IMR-90 (cell line): ENCODE measurements around the gene FH. TPM values are rescaled to one million over a fixed set of nuclear protein-coding genes. Genes with fewer than 3 reads are reported as not detected.

Source experiments
- ATAC-seq: fragments of 200-7000 bp; cut with Tn5 transposase; 2 replicates; pipeline ENCODE4 v1.9.1; 2020; ENCODE audit warnings: low read depth, mild to moderate bottlenecking, moderate library complexity
- BruUV-seq: library from RNA; stranded (reverse); fragments of 400-500 nt; replicated peaks from 2 replicates; lab custom pipeline; 2021; lab: Mats Ljungman, UMichigan
- CTCF ChIA-PET: fragments of 300-600 bp; formaldehyde crosslinking; extraction: SDS; loops from one replicate; lab custom pipeline; 2021; ENCODE audit warnings: antibody characterized with exemption; lab: Yijun Ruan, JAX
- POLR2A ChIA-PET: fragments of 300-600 bp; sonication (Branson Sonifier 250); formaldehyde crosslinking; loops from one replicate; lab custom pipeline; 2022; ENCODE audit warnings: antibody characterized with exemption; ENCODE audit not compliant: unreplicated experiment; lab: Charles Lee
- DNase-seq: peaks from one replicate; pipeline ENCODE4 v3.0.0; 2013
- H2AFZ ChIP-seq: replicated peaks from 2 replicates; pipeline ENCODE3; 2013; ENCODE audit warnings: low read length, mild to moderate bottlenecking; ENCODE audit not compliant: poor library complexity
- H2AK5ac ChIP-seq: 2 replicates; pipeline ENCODE4 v1.6.1; 2013; ENCODE audit warnings: low read depth, low read length, inconsistent platforms
- H2AK9ac ChIP-seq: replicated peaks from 2 replicates; pipeline ENCODE3; 2013; ENCODE audit warnings: mild to moderate bottlenecking, low read depth, low read length, moderate library complexity; ENCODE audit not compliant: poor library complexity
- H2BK120ac ChIP-seq: 2 replicates; pipeline ENCODE4 v1.6.1; 2013; ENCODE audit warnings: low read depth, low read length, inconsistent platforms
- H2BK15ac ChIP-seq: 3 replicates; pipeline ENCODE4 v1.6.1; 2013; ENCODE audit warnings: low read depth, low read length, inconsistent platforms
- H2BK20ac ChIP-seq: 2 replicates; pipeline ENCODE4 v1.6.1; 2013; ENCODE audit warnings: low read depth, mild to moderate bottlenecking, inconsistent platforms, low read length, moderate library complexity
- H2BK5ac ChIP-seq: 2 replicates; pipeline ENCODE4 v1.6.1; 2013; ENCODE audit warnings: mild to moderate bottlenecking, low read depth, low read length, inconsistent platforms; ENCODE audit not compliant: poor library complexity, severe bottlenecking
- H3K14ac ChIP-seq: replicated peaks from 2 replicates; pipeline ENCODE4 v1.6.1; 2013; ENCODE audit warnings: low read depth, low read length, inconsistent platforms
- H3K18ac ChIP-seq: 2 replicates; pipeline ENCODE4 v1.6.1; 2013; ENCODE audit warnings: low read depth, low read length, control low read depth
- H3K23ac ChIP-seq: 2 replicates; pipeline ENCODE4 v1.6.1; 2013; ENCODE audit warnings: low read depth, low read length, inconsistent platforms
- H3K27ac ChIP-seq: 2 replicates; pipeline ENCODE4 v1.5.1; 2013; ENCODE audit warnings: mild to moderate bottlenecking, control low read depth, low read length; ENCODE audit not compliant: insufficient read depth
- H3K27me3 ChIP-seq: 2 replicates; pipeline ENCODE4 v1.6.1; 2013; ENCODE audit warnings: low read length; ENCODE audit not compliant: control insufficient read depth, insufficient read depth
- H3K36me3 ChIP-seq: 2 replicates; pipeline ENCODE4 v1.6.1; 2013; ENCODE audit warnings: low read length, mixed read lengths; ENCODE audit not compliant: control insufficient read depth, insufficient read depth
- H3K4ac ChIP-seq: 2 replicates; pipeline ENCODE4 v1.6.1; 2013; ENCODE audit warnings: low read depth, low read length, inconsistent platforms
- H3K4me1 ChIP-seq: 2 replicates; pipeline ENCODE4 v1.6.1; 2013; ENCODE audit warnings: low read length, mixed read lengths; ENCODE audit not compliant: control insufficient read depth, insufficient read depth
- H3K4me2 ChIP-seq: 2 replicates; pipeline ENCODE4 v1.6.1; 2013; ENCODE audit warnings: low read depth, mild to moderate bottlenecking, control low read depth, low read length, moderate library complexity
- H3K4me3 ChIP-seq: 2 replicates; pipeline ENCODE4 v1.5.1; 2013; ENCODE audit warnings: low read depth, mild to moderate bottlenecking, control low read depth, low read length, moderate library complexity; ENCODE audit not compliant: insufficient read depth
- H3K56ac ChIP-seq: 2 replicates; pipeline ENCODE4 v1.6.1; 2013; ENCODE audit warnings: low read length, inconsistent platforms; ENCODE audit not compliant: insufficient read depth; ENCODE audit errors: extremely low read depth
- H3K79me1 ChIP-seq, 2 experiments: 2 replicates each; pipeline ENCODE4 v1.6.1; 2013; ENCODE audit warnings: low read length in 2 of 2, inconsistent platforms in 1 of 2, low read depth in 1 of 2
- H3K9ac ChIP-seq: 2 replicates; pipeline ENCODE4 v1.6.1; 2013; ENCODE audit warnings: low read depth, low read length, control low read depth
- H3K9me1 ChIP-seq: 2 replicates; pipeline ENCODE4 v1.6.1; 2013; ENCODE audit warnings: low read length, inconsistent platforms; ENCODE audit not compliant: insufficient read depth
- H3K9me3 ChIP-seq: 2 replicates; pipeline ENCODE4 v1.6.1; 2013; ENCODE audit warnings: low read length; ENCODE audit not compliant: control insufficient read depth, insufficient read depth
- H4K20me1 ChIP-seq: 2 replicates; pipeline ENCODE4 v1.6.1; 2013; ENCODE audit warnings: low read length, inconsistent platforms; ENCODE audit not compliant: insufficient read depth
- H4K5ac ChIP-seq: 2 replicates; pipeline ENCODE4 v1.6.1; 2013; ENCODE audit warnings: mild to moderate bottlenecking, low read depth, low read length, control low read depth
- H4K8ac ChIP-seq, 2 experiments: 2 replicates each; pipeline ENCODE4 v1.6.1; 2013; ENCODE audit warnings: low read depth in 2 of 2, low read length in 2 of 2, control low read depth in 1 of 2, inconsistent platforms in 1 of 2
- H4K91ac ChIP-seq: 2 replicates; pipeline ENCODE4 v1.6.1; 2013; ENCODE audit warnings: low read depth, low read length, inconsistent platforms; ENCODE audit not compliant: insufficient read depth
- BHLHE40 ChIP-seq: fragments of 150-350 bp; IDR thresholded peaks from 2 replicates; pipeline ENCODE4 v1.6.1; 2016; ENCODE audit warnings: mild to moderate bottlenecking, low read depth, low read length
- CEBPB ChIP-seq: IDR thresholded peaks from 2 replicates; pipeline ENCODE4 v1.6.1; 2012; ENCODE audit warnings: low read depth, low read length, improper control_type of control experiment
- CHD1 ChIP-seq: IDR thresholded peaks from 2 replicates; pipeline ENCODE4 v1.6.1; 2012; ENCODE audit warnings: low read depth, low read length, improper control_type of control experiment
- FOS ChIP-seq: fragments of 150-350 bp; IDR thresholded peaks from 2 replicates; pipeline ENCODE4 v1.6.1; 2016; ENCODE audit warnings: low read depth, low read length
- MAFK ChIP-seq: IDR thresholded peaks from 2 replicates; pipeline ENCODE4 v1.6.1; 2012; ENCODE audit warnings: low read depth, low read length, improper control_type of control experiment
- MAZ ChIP-seq: IDR thresholded peaks from 2 replicates; pipeline ENCODE4 v1.6.1; 2012; ENCODE audit warnings: low read depth, mild to moderate bottlenecking, low read length, improper control_type of control experiment, moderate library complexity, borderline replicate concordance
- MXI1 ChIP-seq: IDR thresholded peaks from 2 replicates; pipeline ENCODE4 v1.6.1; 2012; ENCODE audit warnings: low read depth, mild to moderate bottlenecking, low read length, moderate library complexity, borderline replicate concordance
- NFE2L2 ChIP-seq: fragments of 150-350 bp; IDR thresholded peaks from 2 replicates; pipeline ENCODE4 v1.6.1; 2016; ENCODE audit warnings: low read depth, mild to moderate bottlenecking, low read length
- POLR2A ChIP-seq: IDR thresholded peaks from 2 replicates; pipeline ENCODE4 v1.6.1; 2012; ENCODE audit warnings: mild to moderate bottlenecking, low read depth, low read length
- RAD21 ChIP-seq: IDR thresholded peaks from 2 replicates; pipeline ENCODE4 v1.6.1; 2012; ENCODE audit warnings: low read length, improper control_type of control experiment
- RCOR1 ChIP-seq: IDR thresholded peaks from 2 replicates; pipeline ENCODE4 v1.6.1; 2012; ENCODE audit warnings: mild to moderate bottlenecking, low read length, improper control_type of control experiment; ENCODE audit not compliant: insufficient replicate concordance
- RFX5 ChIP-seq: IDR thresholded peaks from 2 replicates; pipeline ENCODE4 v1.8.0; 2012; ENCODE audit warnings: low read depth, mild to moderate bottlenecking, low read length, moderate library complexity
- SMC3 ChIP-seq: fragments of 150-350 bp; IDR thresholded peaks from 2 replicates; pipeline ENCODE4 v1.6.1; 2016; ENCODE audit warnings: low read depth, mild to moderate bottlenecking, antibody characterized with exemption, low read length, moderate library complexity
- WGBS, 2 experiments: methylation state at CpG; one replicate each; pipeline versions ENCODE4 v1.1.5 to v1.1.7; 2013; ENCODE audit warnings: missing lambda C conversion rate in 2 of 2; ENCODE audit not compliant: insufficient read length in 1 of 2; ENCODE audit errors: extremely low coverage in 2 of 2; 5-methylcytosine and 5-hydroxymethylcytosine counted together
- dilution Hi-C: fragments of 300-500 bp; cut with HindIII; formaldehyde crosslinking; loops from one replicate; pipeline ENCODE4 v1.14.3; 2018; ENCODE audit warnings: low sequenced_read_pairs; ENCODE audit not compliant: unreplicated experiment
- in situ Hi-C: fragments of 300-500 bp; cut with MboI; formaldehyde crosslinking; loops from 3 replicates; pipeline ENCODE4 v1.14.3; 2019; ENCODE audit warnings: low sequenced_read_pairs, inconsistent platforms, mixed read lengths
- intact Hi-C: fragments of 100-400 bp; cut with micrococcal nuclease; formaldehyde crosslinking; loops from 2 replicates; pipeline ENCODE4 v1.10.0; 2022
- polyA plus RNA-seq, 3 experiments: library from polyadenylated mRNA; depleted of rRNA; stranded (reverse); fragments of >200 nt; gene quantifications; 2 replicates each; pipeline ENCODE4 v1.2.3, GENCODE V29; 2012; ENCODE audit warnings: low replicate concordance in 1 of 3
- total RNA-seq: library from RNA; depleted of rRNA; stranded (reverse); fragments of >200 nt; gene quantifications from 2 replicates; pipeline ENCODE4 v1.2.3, GENCODE V29; 2012
- TF ChIP-seq, protein P1 (sequence below): fragments of 150-350 bp; IDR thresholded peaks from 2 replicates; pipeline ENCODE4 v1.6.1; 2016; ENCODE audit warnings: low read depth, mild to moderate bottlenecking, low read length, moderate library complexity, borderline replicate concordance
- TF ChIP-seq, protein P2 (sequence below): fragments of 150-350 bp; IDR thresholded peaks from 2 replicates; pipeline ENCODE4 v1.6.1; 2017; ENCODE audit warnings: mild to moderate bottlenecking, antibody characterized with exemption, low read length, low read depth
- TF ChIP-seq, protein P3 (sequence below): conservative IDR thresholded peaks from 2 replicates; pipeline ENCODE4 v1.5.1; 2012; ENCODE audit warnings: mild to moderate bottlenecking, low read depth, low read length, improper control_type of control experiment

Gene FH
- total and polyA plus RNA-seq, 2 of the 4 experiments (the other 2 are of a cell fraction): 75.5 to 78.7 TPM

DNA sequence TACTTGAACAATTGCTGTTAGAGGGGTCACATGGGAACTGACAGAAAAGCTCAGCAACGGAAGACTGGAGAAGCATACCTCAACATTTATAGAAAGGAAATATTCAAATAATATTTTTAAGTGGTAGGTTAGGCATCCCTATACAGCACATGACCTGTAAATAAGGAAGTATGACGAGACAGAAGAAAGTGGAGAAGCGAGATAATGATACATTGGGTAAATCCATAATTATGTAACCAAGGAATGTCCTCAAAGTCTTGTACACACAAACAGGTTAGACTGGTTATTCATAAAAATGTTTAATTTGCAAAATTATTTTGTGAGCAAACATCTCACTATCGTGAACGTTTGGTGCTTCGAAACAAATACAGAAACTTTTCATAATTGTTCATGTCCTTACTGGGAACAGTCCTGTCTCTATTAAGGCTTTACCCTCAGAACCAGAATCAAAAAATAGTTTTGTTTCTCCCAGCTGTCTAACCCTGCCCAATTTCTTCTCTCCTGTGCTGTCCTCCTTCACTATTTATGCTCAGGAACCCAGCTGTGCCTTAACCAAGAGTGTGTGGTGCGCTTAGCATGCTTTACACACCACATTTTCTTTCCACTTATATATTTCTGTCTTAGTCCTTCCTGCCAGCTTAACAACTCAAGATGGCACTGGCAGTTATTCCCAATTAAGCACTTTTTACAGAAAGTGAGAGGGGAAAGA is 22.8 kb upstream of the FH start:
- H3K56ac ChIP-seq: no peak overlapping the region
- no peak overlapping the region for H3K23ac ChIP-seq
- no peaks in the 10 kb centered on the region for H3K79me1 ChIP-seq
- H2BK15ac ChIP-seq: no peak overlapping the region
- no peak overlapping the region for H3K18ac ChIP-seq
- H2BK20ac ChIP-seq: no peak overlapping the region
- H4K8ac ChIP-seq: no peak overlapping the region
- H4K20me1 ChIP-seq: no peaks in the 10 kb centered on the region
- no peak overlapping the region for H3K9ac ChIP-seq
- no TSS peak for BruUV-seq
- no peaks in the 10 kb centered on the region for H3K4me1 ChIP-seq
- TF ChIP-seq SMC3 (no peak), RFX5 (no peak), RAD21 (no peak), MXI1 (no peak), CHD1 (no peak), MAZ (no peak), BHLHE40 (no peak), CEBPB (no peak), NFE2L2 (no peak), FOS (no peak), POLR2A (no peak), MAFK (no peak), RCOR1 (no peak)
- TF ChIP-seq, protein P1, sequence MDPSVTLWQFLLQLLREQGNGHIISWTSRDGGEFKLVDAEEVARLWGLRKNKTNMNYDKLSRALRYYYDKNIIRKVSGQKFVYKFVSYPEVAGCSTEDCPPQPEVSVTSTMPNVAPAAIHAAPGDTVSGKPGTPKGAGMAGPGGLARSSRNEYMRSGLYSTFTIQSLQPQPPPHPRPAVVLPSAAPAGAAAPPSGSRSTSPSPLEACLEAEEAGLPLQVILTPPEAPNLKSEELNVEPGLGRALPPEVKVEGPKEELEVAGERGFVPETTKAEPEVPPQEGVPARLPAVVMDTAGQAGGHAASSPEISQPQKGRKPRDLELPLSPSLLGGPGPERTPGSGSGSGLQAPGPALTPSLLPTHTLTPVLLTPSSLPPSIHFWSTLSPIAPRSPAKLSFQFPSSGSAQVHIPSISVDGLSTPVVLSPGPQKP: no peak
- TF ChIP-seq, protein P2, sequence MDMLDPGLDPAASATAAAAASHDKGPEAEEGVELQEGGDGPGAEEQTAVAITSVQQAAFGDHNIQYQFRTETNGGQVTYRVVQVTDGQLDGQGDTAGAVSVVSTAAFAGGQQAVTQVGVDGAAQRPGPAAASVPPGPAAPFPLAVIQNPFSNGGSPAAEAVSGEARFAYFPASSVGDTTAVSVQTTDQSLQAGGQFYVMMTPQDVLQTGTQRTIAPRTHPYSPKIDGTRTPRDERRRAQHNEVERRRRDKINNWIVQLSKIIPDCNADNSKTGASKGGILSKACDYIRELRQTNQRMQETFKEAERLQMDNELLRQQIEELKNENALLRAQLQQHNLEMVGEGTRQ: no peak
- TF ChIP-seq, protein P3, sequence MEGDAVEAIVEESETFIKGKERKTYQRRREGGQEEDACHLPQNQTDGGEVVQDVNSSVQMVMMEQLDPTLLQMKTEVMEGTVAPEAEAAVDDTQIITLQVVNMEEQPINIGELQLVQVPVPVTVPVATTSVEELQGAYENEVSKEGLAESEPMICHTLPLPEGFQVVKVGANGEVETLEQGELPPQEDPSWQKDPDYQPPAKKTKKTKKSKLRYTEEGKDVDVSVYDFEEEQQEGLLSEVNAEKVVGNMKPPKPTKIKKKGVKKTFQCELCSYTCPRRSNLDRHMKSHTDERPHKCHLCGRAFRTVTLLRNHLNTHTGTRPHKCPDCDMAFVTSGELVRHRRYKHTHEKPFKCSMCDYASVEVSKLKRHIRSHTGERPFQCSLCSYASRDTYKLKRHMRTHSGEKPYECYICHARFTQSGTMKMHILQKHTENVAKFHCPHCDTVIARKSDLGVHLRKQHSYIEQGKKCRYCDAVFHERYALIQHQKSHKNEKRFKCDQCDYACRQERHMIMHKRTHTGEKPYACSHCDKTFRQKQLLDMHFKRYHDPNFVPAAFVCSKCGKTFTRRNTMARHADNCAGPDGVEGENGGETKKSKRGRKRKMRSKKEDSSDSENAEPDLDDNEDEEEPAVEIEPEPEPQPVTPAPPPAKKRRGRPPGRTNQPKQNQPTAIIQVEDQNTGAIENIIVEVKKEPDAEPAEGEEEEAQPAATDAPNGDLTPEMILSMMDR: no peak
- no peak overlapping the region for H3K4me2 ChIP-seq
- H3K9me3 ChIP-seq: no peaks in the 10 kb centered on the region
- no peak overlapping the region for H3K4me3 ChIP-seq
- no peaks in the 10 kb centered on the region for H3K27me3 ChIP-seq
- H2AK9ac ChIP-seq: no peak overlapping the region
- in situ Hi-C loops (loop anchor here (25.0 kb wide), 1 partner anchor 445 kb away; the partner anchor contains the start of gene MAP1LC3C), dilution Hi-C loops (no loop called here), intact Hi-C loops (no loop called here)
- POLR2A ChIA-PET: no interaction called here
- H4K91ac ChIP-seq: no peak overlapping the region
- H3K36me3 ChIP-seq: no peaks in the 10 kb centered on the region
- no peak overlapping the region for H2AFZ ChIP-seq
- no peak overlapping the region for H2BK5ac ChIP-seq
- CTCF ChIA-PET: no interaction called here
- H2AK5ac ChIP-seq: no peak overlapping the region
- H2BK120ac ChIP-seq: no peak overlapping the region
- H3K9me1 ChIP-seq: no peaks in the 10 kb centered on the region
- no peak overlapping the region for H3K27ac ChIP-seq
- H3K4ac ChIP-seq: no peak overlapping the region
- H3K14ac ChIP-seq: no peak overlapping the region
- DNase-seq: no peak
- ATAC-seq: no peak
- H4K5ac ChIP-seq: no peak overlapping the region
- 100% methylated on average over 2 of the region's 7 CpGs; no CpG with 5 or more reads in 1 of the 2 experiments for WGBS, 2 experiments
